Activated T-cell treated with anti-CD3 and anti-CD28 coated beads, Interleukin-2, amount 50 U/mL, for 72 hours (primary cell): ENCODE data around the gene ADM. TPM values are rescaled to one million over a fixed set of nuclear protein-coding genes. Genes with fewer than 3 reads are reported as not detected.

Source experiments
- ATAC-seq, 2 donors: fragments of 150-1000 bp; cut with Tn5 transposase; replicated peaks in 1 of 2; 2 replicates each; pipeline ENCODE4 v1.10.0; 2021; ENCODE audit warnings: moderate library complexity in 2 of 2, mild to moderate bottlenecking in 1 of 2
- DNase-seq, 2 donors: peaks; one replicate each; pipeline ENCODE4 v3.0.0; 2021 to 2022; ENCODE audit warnings: mixed read lengths in 1 of 2
- H3K27ac Mint-ChIP-seq: one replicate; pipeline ENCODE4 v1.8.0; 2022; ENCODE audit warnings: mild to moderate bottlenecking, moderate library complexity, mixed read lengths
- H3K27me3 Mint-ChIP-seq: one replicate; pipeline ENCODE4 v1.8.0; 2022; ENCODE audit warnings: low read depth, mixed read lengths
- H3K36me3 Mint-ChIP-seq, 2 donors: one replicate each; pipeline ENCODE4 v1.8.0; 2022; ENCODE audit warnings: mixed read lengths in 2 of 2, mild to moderate bottlenecking in 1 of 2; ENCODE audit not compliant: insufficient read depth in 2 of 2
- H3K4me1 Mint-ChIP-seq: one replicate; pipeline ENCODE4 v1.8.0; 2022; ENCODE audit warnings: low read depth, mixed read lengths
- H3K4me3 Mint-ChIP-seq, 2 donors: one replicate each; pipeline ENCODE4 v1.8.0; 2022; ENCODE audit warnings: mild to moderate bottlenecking in 2 of 2, mixed read lengths in 2 of 2, moderate library complexity in 2 of 2
- H3K9me3 Mint-ChIP-seq, 2 donors: one replicate each; pipeline ENCODE4 v1.8.0; 2022; ENCODE audit warnings: mixed read lengths in 2 of 2
- total RNA-seq, 2 donors: library from RNA; stranded (reverse); gene quantifications; one replicate each; pipeline ENCODE4 v1.2.3, GENCODE V29; 2022

The ADM gene
- total RNA-seq, 2 donors from 2014 or later: 2.0 to 4.6 TPM

- ATAC-seq (no peak), DNase-seq (no peak)
- peak overlapping the region; percentile 80 to 92 for H3K4me3 Mint-ChIP-seq
- H3K9me3 Mint-ChIP-seq: no peaks in the 10 kb centered on the region
- H3K27me3 Mint-ChIP-seq: peaks cover 63% of the 10 kb centered on the region
- H3K27ac Mint-ChIP-seq: peak overlapping the region; percentile 58
- peaks cover 50% of the 10 kb centered on the region for H3K4me1 Mint-ChIP-seq
- H3K36me3 Mint-ChIP-seq: no peaks in the 10 kb centered on the region
Observed at GRCh38 chr11:10295064-10295901, 9.6 kb upstream of the ADM start.

GRCh38 chr11:10298342-10298741 is 6.5 kb upstream of the ADM start:
- ATAC-seq (peak; percentile 79 to 90), DNase-seq (peak; percentile 73 to 74)
- H3K27me3 Mint-ChIP-seq: peaks cover 78% of the 10 kb centered on the region
- peaks cover 46% of the 10 kb centered on the region for H3K4me1 Mint-ChIP-seq
- H3K4me3 Mint-ChIP-seq: peak overlapping the region; percentile 7 to 35
- no peak overlapping the region for H3K27ac Mint-ChIP-seq
- H3K36me3 Mint-ChIP-seq: peaks cover 2 to 3% of the 10 kb centered on the region in 2 donors
- no peaks in the 10 kb centered on the region for H3K9me3 Mint-ChIP-seq

DNA sequence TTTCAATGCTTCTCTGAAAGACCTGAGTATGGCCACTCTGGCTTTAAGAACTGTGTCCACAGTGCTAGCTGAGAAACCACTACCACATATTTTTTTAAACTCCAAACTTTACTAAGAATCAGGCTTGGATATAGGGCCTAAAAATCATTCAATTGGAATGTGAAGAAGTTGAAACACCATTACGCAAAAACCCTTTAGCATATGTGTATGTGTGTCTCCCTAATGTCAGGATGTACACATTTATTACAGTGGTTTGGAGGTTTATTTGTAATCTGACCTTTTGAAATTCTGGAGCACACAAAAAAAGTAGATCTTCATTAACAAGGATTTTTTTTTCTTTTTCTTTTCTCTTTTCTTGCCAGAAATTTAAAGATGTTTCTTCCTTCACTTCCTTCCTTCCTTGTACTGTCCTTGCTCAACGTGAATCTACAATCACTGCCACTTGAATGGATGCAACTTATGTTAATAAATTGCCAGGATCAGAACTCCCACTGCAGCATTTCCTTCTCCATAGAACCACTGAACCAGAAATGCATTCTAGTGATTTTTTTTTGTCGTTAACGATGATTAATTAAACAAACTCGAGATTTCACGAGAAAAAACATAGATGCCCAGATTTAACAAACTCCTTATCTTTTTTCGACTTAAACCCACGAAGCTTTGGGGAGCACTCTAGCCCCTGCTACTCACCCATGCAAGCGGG is 3.1 kb upstream of the ADM start:
- Mint-ChIP-seq H3K4me1 (peaks cover 57% of the 10 kb centered on the region), H3K36me3 (peaks cover 3 to 4% of the 10 kb centered on the region in 2 donors), H3K27me3 (peaks cover 88% of the 10 kb centered on the region), H3K27ac (no peak overlapping the region), H3K9me3 (no peaks in the 10 kb centered on the region), H3K4me3 (peak overlapping the region; percentile 92 to 93)
- ATAC-seq (no peak), DNase-seq (no peak)

DNA sequence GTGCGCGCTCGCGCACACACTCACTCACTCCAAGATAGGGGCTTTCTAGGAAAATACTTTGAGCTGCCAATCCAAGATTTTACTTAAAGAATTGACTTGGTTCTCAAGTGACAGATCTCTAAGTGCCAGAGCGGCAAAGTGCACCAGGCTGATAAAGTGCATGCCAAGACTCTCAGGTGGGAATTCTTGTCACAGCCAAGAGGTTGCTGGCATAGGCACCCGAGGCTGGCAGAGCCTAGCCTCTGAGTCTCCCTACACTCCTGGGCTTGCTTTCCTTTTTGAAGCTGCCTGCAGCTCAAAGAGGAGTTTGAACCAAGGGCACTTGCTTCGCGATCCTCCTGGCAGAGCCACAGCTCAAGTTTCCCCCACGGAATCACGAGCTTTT is 2.5 kb upstream of the ADM start:
- ATAC-seq: no peak
- Mint-ChIP-seq H3K9me3 (no peaks in the 10 kb centered on the region), H3K4me3 (peak overlapping the region; percentile 92 to 93), H3K27ac (no peak overlapping the region), H3K27me3 (peaks cover 89% of the 10 kb centered on the region), H3K4me1 (peaks cover 63% of the 10 kb centered on the region), H3K36me3 (peaks cover 3 to 6% of the 10 kb centered on the region in 2 donors)
- DNase-seq: no peak

DNA sequence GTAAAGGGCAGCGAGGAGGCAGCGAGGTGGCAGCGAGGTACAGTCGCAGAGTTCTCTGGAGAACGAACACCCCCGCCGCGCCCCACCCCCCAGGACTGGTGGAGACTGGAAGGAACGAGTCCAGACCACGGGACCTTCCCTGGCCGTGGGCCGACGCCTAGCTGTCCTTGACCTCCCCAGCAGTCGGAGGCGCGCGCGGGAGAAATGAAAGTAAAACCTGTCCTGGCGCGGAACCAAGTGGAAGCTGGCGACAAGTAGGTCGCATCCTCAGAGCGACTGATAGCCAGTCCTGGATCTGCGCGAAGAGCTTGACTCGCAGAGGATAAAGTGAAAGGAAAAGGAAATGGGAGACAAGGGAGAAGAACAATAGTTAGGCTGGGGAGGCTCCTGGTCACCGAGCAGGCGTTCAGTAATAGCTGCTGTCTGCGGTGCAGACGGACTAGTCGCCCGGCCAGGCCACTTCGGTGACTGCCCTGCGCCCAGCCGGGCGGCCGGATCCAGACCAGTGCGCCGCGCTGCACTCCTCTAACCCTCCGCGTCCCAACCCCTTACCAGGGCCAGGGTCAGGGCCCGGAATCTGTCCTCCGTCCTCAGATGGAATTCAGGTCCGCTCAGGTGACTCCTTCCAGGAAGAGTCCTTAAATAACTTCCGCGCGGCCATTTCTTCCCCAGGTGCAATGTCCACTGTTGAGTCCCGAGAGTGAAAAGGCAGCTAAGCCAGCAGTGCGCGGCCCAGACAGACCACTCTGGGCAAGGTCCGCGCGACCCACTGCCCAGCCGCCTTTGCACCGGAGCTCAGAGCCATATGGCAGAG is 1.9 kb upstream of the ADM start:
- peaks cover 62% of the 10 kb centered on the region for H3K4me1 Mint-ChIP-seq
- peak in 1 of 2 donors; percentile 25 for ATAC-seq
- H3K27ac Mint-ChIP-seq: peak overlapping the region; percentile 44
- peaks cover 3 to 6% of the 10 kb centered on the region in 2 donors for H3K36me3 Mint-ChIP-seq
- peaks cover 84% of the 10 kb centered on the region for H3K27me3 Mint-ChIP-seq
- no peaks in the 10 kb centered on the region for H3K9me3 Mint-ChIP-seq
- peak; percentile 70 to 78 for DNase-seq
- peak overlapping the region; percentile 92 to 93 for H3K4me3 Mint-ChIP-seq

- Mint-ChIP-seq H3K27ac (peak overlapping the region; percentile 70), H3K9me3 (no peaks in the 10 kb centered on the region), H3K4me1 (peaks cover 60% of the 10 kb centered on the region), H3K36me3 (peaks cover 3 to 6% of the 10 kb centered on the region in 2 donors), H3K4me3 (peak overlapping the region; percentile 92 to 93), H3K27me3 (peaks cover 77% of the 10 kb centered on the region)
- ATAC-seq (no peak), DNase-seq (peak; percentile 23 to 37)
Observed at GRCh38 chr11:10303558-10304363, 1.1 kb upstream of the ADM start.

DNA sequence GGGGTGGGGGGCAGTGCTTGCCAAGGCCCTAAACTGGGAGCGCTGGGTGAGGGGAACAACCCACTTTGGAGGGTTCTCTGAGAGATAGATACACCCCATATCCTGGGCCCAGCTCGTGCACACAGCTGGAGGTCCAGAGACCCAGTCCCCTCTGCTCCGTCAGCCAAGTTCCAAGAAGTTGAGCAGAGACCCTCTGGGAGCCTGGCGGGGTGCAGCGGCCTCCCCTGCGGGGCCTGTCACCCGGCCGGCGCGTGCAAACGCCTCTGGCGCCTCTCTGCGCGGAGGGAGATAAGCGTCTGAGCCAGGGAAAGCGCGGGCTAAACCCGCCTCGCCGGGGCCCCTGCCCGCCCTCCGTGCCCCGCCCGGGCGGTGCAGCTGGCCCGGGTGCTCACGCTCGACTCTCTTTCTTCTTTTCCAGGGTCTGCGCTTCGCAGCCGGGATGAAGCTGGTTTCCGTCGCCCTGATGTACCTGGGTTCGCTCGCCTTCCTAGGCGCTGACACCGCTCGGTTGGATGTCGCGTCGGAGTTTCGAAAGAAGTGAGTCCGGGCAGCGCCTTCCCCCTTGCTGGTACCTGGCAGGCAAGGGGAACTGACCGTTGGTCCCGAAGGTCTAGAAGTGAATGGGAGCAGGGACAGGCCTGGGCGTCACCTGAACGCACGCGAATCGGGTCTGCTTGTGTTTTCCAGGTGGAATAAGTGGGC is 540 bp downstream of the ADM start:
- H3K27me3 Mint-ChIP-seq: peaks cover 76% of the 10 kb centered on the region
- peak; percentile 36 to 40 for DNase-seq
- peaks cover 3 to 6% of the 10 kb centered on the region in 2 donors for H3K36me3 Mint-ChIP-seq
- H3K4me1 Mint-ChIP-seq: peaks cover 67% of the 10 kb centered on the region
- no peak overlapping the region for H3K27ac Mint-ChIP-seq
- peak in 1 of 2 donors; percentile 5 for ATAC-seq
- H3K9me3 Mint-ChIP-seq: no peaks in the 10 kb centered on the region
- peak overlapping the region; percentile 92 to 93 for H3K4me3 Mint-ChIP-seq

GRCh38 chr11:10305964-10306918 is 1.4 kb downstream of the ADM start:
- no peak for ATAC-seq
- peaks cover 3 to 6% of the 10 kb centered on the region in 2 donors for H3K36me3 Mint-ChIP-seq
- H3K27ac Mint-ChIP-seq: no peak overlapping the region
- DNase-seq: peak; percentile 23 to 37
- peaks cover 67% of the 10 kb centered on the region for H3K4me1 Mint-ChIP-seq
- H3K4me3 Mint-ChIP-seq: peak overlapping the region; percentile 92 to 93
- no peaks in the 10 kb centered on the region for H3K9me3 Mint-ChIP-seq
- peaks cover 68% of the 10 kb centered on the region for H3K27me3 Mint-ChIP-seq

DNA sequence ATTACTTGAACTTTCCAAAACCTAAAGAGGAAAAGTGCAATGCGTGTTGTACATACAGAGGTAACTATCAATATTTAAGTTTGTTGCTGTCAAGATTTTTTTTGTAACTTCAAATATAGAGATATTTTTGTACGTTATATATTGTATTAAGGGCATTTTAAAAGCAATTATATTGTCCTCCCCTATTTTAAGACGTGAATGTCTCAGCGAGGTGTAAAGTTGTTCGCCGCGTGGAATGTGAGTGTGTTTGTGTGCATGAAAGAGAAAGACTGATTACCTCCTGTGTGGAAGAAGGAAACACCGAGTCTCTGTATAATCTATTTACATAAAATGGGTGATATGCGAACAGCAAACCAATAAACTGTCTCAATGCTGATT is 2.1 kb downstream of the ADM start:
- H3K4me3 Mint-ChIP-seq: peak overlapping the region; percentile 92 to 93
- DNase-seq: no peak
- peaks cover 3 to 6% of the 10 kb centered on the region in 2 donors for H3K36me3 Mint-ChIP-seq
- H3K27me3 Mint-ChIP-seq: peaks cover 61% of the 10 kb centered on the region
- H3K27ac Mint-ChIP-seq: no peak overlapping the region
- ATAC-seq: no peak
- no peaks in the 10 kb centered on the region for H3K9me3 Mint-ChIP-seq
- H3K4me1 Mint-ChIP-seq: peaks cover 65% of the 10 kb centered on the region

GRCh38 chr11:10307400-10308200 is 2.7 kb downstream of the ADM start:
- ATAC-seq (peak; percentile 78 to 80), DNase-seq (peak; percentile 86 to 89)
- Mint-ChIP-seq H3K4me1 (peaks cover 62% of the 10 kb centered on the region), H3K9me3 (no peaks in the 10 kb centered on the region), H3K27ac (peak overlapping the region; percentile 7), H3K27me3 (peaks cover 55% of the 10 kb centered on the region), H3K4me3 (peak overlapping the region; percentile 92 to 93), H3K36me3 (peaks cover 3 to 6% of the 10 kb centered on the region in 2 donors)
